H1 (cell line): ENCODE measurements around the gene TP53I13.

Experiments used
- CHD2 ChIP-seq: IDR thresholded peaks from 2 replicates; pipeline ENCODE4 v1.6.1; 2012; ENCODE audit warnings: low read length, improper control_type of control experiment
- EGR1 ChIP-seq: IDR thresholded peaks from 2 replicates; pipeline ENCODE4 v1.6.1; 2011; ENCODE audit warnings: low read depth, low read length, borderline replicate concordance
- JUN ChIP-seq: IDR thresholded peaks from 2 replicates; pipeline ENCODE4 v1.6.1; 2011; ENCODE audit warnings: low read depth, mild to moderate bottlenecking, improper control_type of control experiment, low read length
- JUND ChIP-seq: IDR thresholded peaks from 2 replicates; pipeline ENCODE4 v1.6.1; 2011; ENCODE audit warnings: mild to moderate bottlenecking, improper control_type of control experiment, low read length
- KDM1A ChIP-seq: fragments of 200-600, 300-600 bp; sonication (generic); IDR thresholded peaks from 2 replicates; pipeline ENCODE4 v1.7.1; 2016; ENCODE audit warnings: mild to moderate bottlenecking, low read length, borderline replicate concordance
- MAFK ChIP-seq: IDR thresholded peaks from 2 replicates; pipeline ENCODE4 v1.6.1; 2012; ENCODE audit warnings: low read depth, mild to moderate bottlenecking, improper control_type of control experiment, low read length
- SRF ChIP-seq: IDR thresholded peaks from 2 replicates; pipeline ENCODE4 v1.6.1; 2011; ENCODE audit warnings: mild to moderate bottlenecking, low read depth, low read length, moderate library complexity
- SUZ12 ChIP-seq: fragments of 200-600 bp; sonication (generic); IDR thresholded peaks from 2 replicates; pipeline ENCODE4 v1.6.1; 2012; ENCODE audit warnings: mild to moderate bottlenecking, inconsistent platforms, low read length, moderate library complexity, mixed read lengths
- YY1 ChIP-seq: IDR thresholded peaks from 2 replicates; pipeline ENCODE4 v1.6.1; 2011; ENCODE audit warnings: low read depth, mild to moderate bottlenecking, low read length
- TF ChIP-seq, protein P1 (sequence below), 3 experiments: IDR thresholded peaks; 1 replicate in 2 of 3; 2 replicates in 1 of 3; pipeline versions ENCODE4 v1.5.1 to v1.6.1; 2011; ENCODE audit warnings: low read length in 3 of 3, mild to moderate bottlenecking in 3 of 3, inconsistent platforms in 2 of 3, low read depth in 1 of 3, moderate library complexity in 1 of 3; ENCODE audit not compliant: insufficient read depth in 1 of 3; ENCODE audit errors: control extremely low read depth in 1 of 3
- TF ChIP-seq, protein P2 (sequence below): IDR thresholded peaks from 2 replicates; pipeline ENCODE4 v1.6.1; 2012; ENCODE audit warnings: low read length, inconsistent platforms

GRCh38 chr17:29615048-29615385, 46.5 kb downstream of the TP53I13 start:
- TF ChIP-seq KDM1A (no peak), CHD2 (no peak), MAFK (no peak), SRF (no peak), YY1 (no peak), JUND (no peak), JUN (no peak), SUZ12 (no peak), EGR1 (no peak)
- TF ChIP-seq, protein P1, sequence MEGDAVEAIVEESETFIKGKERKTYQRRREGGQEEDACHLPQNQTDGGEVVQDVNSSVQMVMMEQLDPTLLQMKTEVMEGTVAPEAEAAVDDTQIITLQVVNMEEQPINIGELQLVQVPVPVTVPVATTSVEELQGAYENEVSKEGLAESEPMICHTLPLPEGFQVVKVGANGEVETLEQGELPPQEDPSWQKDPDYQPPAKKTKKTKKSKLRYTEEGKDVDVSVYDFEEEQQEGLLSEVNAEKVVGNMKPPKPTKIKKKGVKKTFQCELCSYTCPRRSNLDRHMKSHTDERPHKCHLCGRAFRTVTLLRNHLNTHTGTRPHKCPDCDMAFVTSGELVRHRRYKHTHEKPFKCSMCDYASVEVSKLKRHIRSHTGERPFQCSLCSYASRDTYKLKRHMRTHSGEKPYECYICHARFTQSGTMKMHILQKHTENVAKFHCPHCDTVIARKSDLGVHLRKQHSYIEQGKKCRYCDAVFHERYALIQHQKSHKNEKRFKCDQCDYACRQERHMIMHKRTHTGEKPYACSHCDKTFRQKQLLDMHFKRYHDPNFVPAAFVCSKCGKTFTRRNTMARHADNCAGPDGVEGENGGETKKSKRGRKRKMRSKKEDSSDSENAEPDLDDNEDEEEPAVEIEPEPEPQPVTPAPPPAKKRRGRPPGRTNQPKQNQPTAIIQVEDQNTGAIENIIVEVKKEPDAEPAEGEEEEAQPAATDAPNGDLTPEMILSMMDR (IDR thresholded peaks at IDR 0.05; ENCODE audit: control extremely low read depth in 1 of 3, insufficient read depth in 1 of 3, low read depth in 1 of 3, low read length in 3 of 3): no peak
- TF ChIP-seq, protein P2, sequence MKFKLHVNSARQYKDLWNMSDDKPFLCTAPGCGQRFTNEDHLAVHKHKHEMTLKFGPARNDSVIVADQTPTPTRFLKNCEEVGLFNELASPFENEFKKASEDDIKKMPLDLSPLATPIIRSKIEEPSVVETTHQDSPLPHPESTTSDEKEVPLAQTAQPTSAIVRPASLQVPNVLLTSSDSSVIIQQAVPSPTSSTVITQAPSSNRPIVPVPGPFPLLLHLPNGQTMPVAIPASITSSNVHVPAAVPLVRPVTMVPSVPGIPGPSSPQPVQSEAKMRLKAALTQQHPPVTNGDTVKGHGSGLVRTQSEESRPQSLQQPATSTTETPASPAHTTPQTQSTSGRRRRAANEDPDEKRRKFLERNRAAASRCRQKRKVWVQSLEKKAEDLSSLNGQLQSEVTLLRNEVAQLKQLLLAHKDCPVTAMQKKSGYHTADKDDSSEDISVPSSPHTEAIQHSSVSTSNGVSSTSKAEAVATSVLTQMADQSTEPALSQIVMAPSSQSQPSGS: no peak
